NCI-H82 treated with DMSO at 0.1 percent for 48 hours (cell line): Measurements from ENCODE around the gene RTL9.
A peak's percentile ranks its signal among the peaks of the same experiment; 100 is the strongest.
"Not testable (repeated sequence)": the region's sequence is repeated elsewhere in the genome, so short reads cannot be mapped to it uniquely, and the experiment has no call there.

Source experiments
- DNase-seq: peaks from one replicate; lab custom pipeline; 2025; ENCODE audit not compliant: unreplicated experiment; lab: John Stamatoyannopoulos, UW

The RTL9 gene

GRCh38 chrX:110358548-110358947 is at the start of gene RTL9:
Gene RTL9 (plus strand): TSS chrX:110358848. CDS start chrX:110450618, 91,770 bp downstream.
- DNase-seq: no peak

DNA sequence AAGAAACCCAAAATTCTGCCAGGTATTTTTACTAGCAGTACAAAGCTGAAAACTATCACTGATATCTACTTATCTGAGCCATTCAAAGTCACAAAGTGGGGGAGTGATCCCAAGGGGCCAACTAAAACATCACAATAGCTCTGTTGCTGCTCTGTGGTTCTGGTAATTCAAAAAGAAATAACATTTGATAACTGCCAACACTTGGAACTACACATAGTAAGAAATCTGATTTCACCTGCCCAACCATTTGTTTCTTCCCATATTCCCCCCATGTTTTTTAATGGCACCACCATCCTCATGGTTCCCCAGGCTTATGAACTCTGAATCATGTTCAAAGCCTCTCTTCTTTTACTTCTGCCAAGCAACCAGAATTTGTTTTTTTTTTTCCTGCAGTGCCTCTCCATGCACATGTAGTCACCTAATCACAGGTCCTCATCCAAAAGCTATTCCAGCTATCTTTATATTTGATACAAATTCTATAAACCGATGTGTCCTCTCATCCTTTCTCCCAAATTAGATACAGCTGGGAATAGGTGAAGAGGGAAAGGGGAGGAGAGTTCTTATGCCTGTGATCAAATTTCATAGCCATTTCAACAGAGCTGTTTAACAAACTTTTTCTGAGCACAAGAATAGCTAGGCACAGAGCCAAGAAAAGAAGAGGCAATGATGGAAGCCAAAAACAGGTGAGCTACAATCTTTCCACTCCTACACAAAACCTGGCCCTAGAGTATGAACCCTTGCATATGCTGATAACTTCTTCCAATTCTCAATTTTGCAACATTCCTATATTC is 48.5 kb upstream of the RTL9 start:
- no peak for DNase-seq

GRCh38 chrX:110310896-110311295 is 47.8 kb upstream of the RTL9 start:
- DNase-seq: no peak

- no peak for DNase-seq
These were observed 47.0 kb upstream of the RTL9 start for GRCh38 chrX:110311437-110312230.

DNA sequence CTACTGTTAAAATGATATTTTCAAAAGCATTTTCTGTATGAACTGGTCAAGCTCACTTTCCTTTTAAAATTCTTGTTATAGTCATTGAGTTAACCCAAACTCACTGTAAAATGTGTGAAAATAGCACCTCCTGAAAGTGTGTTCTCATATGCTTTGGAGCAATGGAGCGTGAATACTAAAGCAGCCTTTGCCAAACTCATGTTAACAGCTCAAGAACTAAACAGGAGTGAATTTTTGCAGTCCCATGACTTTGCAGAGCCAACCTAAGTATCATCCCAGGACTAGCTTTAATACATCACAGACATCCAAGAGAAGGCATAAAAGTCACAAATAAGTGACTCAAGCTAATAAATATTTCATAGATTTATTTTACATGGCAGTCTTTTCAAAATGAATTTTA is 43.1 kb upstream of the RTL9 start:
- DNase-seq: no peak

DNA sequence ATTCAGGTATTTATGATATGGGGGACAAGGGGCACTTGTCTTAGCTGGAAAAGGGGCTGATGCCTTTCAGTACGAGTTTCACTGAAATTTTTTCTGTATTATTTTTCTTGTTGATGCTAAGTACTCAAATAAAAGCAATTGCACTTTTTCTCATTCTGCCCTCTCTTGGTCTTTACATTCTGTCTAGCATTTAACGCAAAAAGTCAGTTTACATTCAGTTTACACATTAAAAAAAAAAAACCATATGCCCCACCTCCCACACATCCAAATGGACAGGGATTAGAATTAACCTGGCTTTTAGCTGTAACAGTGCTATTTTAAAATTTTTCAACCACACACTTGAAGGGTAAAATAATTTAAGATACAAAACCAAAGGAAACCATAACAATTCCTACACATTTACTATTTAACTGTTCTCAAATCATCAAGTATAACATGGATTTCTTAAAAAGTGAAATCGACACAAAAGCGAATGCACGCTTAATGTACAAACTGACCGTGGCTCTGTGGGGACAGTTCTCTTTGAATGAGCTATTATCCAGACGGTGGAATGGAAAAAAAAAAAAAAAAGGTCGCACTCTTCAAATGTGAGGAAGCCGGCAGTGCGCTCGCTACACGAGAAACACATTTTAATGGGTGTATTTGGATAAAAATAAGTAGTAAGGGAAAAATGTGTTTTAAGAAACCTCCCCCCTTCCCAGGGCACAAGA is 42.1 kb upstream of the RTL9 start:
- no peak for DNase-seq

- no peak for DNase-seq
These were observed 41.4 kb upstream of the RTL9 start for GRCh38 chrX:110317061-110317819.

DNA sequence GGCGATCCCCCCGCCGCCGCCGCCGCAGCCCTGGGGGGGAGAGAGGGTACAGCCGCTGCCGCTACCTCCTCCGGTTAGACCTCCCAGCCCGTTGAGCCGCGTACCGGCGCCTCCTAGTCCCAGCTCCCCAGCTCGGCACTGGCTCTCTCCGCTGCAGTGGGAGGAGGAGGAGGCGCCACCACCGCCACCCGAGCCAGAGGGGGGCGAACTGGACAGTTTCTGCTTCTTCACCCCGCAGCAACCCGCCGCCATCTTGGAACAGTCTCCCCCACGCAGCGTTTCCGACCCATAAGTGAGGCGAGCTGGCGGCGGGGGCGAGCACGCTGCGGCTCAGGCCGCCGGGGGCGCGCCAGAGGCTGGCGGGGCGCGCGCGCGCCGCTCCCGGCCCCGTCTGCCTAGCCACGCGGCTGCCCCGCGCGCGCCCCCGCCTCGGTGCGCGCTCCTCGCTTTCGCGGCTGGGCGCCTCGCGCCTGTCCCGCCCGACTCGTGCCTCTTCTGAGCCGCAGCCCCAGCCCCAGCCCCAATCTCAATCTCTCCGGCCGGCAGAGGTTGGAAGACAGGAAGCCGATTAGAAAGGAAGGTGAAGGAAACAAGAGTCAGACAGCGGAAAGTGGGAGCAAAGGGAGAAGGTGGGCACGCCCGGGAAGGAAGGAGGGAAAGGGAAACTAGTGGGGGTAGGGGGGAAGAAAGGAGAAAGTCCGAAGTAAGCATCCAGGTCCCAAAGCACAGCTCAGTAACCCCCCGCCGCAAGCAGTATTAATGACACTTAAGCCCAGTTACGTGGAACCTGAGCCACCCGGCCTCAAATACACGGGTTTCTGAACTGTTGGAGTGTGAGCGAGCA is 40.6 kb upstream of the RTL9 start, which contains the start of gene AMMECR1:
AMMECR1 (minus strand) TSS at position 266 of the 844 bp plus-strand sequence; CDS start at position 252, 14 bp downstream.
- peak; percentile 33 for DNase-seq

DNA sequence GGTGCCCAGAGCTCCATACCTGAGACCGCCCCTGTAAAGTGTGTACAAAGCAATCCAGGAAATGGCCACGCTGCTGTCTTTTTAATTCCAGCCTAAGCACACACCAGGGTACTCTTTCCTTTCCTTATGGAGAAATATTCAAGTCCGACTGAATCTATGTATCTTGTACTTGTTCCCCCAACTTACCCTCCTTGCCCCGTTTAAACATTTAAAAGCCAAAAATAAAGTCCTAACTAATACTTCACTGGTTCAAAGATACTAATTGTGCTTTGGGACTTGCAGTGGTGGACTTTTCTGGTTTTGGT is 40.0 kb upstream of the RTL9 start:
- DNase-seq: no peak

DNA sequence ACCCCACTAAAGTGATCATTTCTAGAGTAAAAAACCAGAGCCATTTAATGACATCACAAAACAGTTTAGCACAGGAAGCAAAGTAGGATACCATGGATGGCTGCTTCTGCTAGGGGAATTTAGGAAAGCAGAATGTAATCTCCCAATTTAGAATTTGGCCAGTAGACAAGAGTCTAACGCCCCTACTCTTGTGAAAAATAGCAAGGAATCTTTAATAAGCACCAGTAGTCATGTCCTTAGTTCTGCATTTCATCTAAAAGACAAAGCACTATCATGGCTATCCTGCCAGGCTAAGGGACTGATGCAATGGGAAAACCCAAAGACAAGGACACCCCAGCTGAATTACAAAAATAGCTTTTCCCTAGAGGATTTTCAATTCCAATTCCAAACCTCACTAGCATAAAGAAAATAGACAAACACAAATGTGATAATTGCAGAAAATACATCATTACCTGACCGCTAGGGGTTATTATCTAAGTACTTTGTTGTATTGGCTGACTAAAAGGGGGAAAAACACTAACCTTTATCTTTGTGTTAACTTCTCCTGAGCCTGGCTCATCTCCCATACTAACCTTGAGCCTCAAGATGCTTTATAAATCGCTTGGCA is 38.2 kb upstream of the RTL9 start:
- DNase-seq: no peak

DNA sequence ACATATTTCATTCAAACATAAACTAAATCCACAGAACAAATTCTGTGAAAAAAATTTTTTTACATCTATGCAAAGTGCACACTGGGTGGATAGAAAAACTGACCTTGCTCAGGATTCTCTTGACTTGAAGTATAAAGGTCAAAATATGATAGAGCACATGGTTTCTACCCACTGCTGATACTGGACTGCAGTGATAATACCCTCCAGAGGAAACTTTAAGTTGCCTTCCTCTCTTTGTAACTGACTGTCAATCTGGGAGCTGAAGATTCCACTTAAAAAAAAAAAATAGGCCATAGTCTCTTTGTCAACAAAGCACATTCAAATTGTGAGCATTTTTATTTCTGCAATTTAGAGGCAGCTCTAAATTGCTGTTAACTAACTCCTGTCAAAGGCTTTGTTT is 37.6 kb upstream of the RTL9 start:
- no peak for DNase-seq

DNA sequence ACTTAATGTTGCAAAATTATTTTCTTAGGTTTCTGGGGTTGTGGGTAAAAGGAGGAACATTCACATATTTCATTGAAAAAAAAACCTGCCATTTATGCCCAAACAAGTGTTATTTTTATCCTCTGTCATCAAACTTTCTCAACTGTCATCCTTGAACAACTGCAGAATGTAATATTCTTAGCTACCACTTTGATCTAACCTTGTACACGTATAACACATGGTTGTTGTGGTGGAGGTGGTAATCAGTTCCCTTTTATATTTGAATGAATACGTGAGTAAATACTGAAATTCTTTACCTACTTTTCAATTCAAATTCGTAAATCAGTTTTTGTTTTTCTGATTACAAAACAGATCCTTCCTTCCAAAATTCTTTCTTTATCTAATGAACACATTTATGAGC is 37.0 kb upstream of the RTL9 start:
- no peak for DNase-seq

DNA sequence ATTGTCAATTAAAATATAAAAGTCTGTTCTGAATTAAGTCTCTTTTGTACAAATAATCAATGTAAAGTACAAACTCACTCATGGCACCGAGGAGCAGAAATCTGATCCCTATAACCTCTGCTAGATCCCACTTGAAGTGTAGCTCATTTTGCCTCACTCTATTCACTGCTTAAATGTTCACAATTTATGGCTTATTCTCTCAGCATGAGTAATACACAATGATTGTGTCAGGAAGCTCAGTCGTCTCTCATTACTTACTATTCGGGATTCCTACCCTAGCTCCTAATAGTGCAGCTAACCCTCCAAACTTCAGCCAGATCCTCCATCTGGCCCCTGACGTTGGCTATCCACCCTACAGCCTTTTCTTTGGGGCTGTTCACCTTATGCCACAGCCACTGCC is 36.0 kb upstream of the RTL9 start:
- peak; percentile 4 for DNase-seq

GRCh38 chrX:110326712-110327111 is 31.9 kb upstream of the RTL9 start:
- DNase-seq: no peak

GRCh38 chrX:110327336-110327735 is 31.3 kb upstream of the RTL9 start:
- DNase-seq: no peak

- not testable (repeated sequence) for DNase-seq
These were observed 30.0 kb upstream of the RTL9 start for GRCh38 chrX:110328613-110329012.

GRCh38 chrX:110331444-110332030 is 27.1 kb upstream of the RTL9 start:
- DNase-seq: no peak

- DNase-seq: not testable (repeated sequence)
These were observed 25.2 kb upstream of the RTL9 start for GRCh38 chrX:110333458-110333857.

DNA sequence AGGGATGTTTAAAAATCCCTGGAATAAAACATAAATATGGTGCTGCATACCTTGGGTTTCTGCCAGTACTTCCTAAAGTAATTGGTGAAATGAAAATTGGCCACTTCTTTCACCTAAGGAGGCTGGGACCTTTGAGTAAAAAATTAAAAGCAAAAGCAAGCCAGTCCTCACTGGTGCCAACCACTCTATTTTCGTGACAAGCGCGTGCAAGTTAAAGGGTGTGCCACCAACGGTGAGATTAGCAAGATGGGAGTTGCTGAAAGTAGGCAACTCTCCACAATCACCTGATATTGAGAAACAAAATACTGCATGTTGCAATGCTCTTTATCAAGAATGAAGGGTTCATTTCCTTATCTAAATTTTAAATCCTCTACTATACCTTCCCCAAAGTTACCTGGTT is 19.7 kb upstream of the RTL9 start:
- no peak for DNase-seq
